ENCODE measurements around the gene VAT1L.

DNA sequence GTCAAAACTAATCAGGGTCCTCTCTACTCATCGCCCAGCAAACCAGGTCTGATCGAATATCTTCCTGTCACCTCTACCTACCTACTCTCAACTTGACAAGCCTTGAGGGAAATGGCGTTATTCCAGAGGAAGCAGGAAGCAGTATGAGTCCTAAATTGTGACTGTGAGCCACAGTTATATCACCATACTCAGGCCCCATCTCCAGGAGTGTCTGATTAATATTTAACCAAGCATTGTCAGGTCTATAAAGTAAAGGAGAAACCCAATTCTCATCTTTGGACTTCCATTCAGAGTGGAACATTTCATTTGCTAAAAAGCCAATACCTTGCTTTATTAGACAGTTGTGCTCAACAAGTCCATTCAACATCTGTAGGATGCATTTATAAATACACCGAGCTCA is 216.2 kb downstream of the VAT1L start:
- TF ChIP-seq, protein P1, sequence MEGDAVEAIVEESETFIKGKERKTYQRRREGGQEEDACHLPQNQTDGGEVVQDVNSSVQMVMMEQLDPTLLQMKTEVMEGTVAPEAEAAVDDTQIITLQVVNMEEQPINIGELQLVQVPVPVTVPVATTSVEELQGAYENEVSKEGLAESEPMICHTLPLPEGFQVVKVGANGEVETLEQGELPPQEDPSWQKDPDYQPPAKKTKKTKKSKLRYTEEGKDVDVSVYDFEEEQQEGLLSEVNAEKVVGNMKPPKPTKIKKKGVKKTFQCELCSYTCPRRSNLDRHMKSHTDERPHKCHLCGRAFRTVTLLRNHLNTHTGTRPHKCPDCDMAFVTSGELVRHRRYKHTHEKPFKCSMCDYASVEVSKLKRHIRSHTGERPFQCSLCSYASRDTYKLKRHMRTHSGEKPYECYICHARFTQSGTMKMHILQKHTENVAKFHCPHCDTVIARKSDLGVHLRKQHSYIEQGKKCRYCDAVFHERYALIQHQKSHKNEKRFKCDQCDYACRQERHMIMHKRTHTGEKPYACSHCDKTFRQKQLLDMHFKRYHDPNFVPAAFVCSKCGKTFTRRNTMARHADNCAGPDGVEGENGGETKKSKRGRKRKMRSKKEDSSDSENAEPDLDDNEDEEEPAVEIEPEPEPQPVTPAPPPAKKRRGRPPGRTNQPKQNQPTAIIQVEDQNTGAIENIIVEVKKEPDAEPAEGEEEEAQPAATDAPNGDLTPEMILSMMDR (IDR thresholded peaks at IDR 0.05) = no peak
- TF ChIP-seq EP300 (IDR thresholded peaks at IDR 0.05) = no peak
- TF ChIP-seq POLR2A (IDR thresholded peaks at IDR 0.05; ENCODE audit: low read depth) = no peak
